SK-N-SH (cell line): ENCODE measurements around the gene SSBP2.

Experiments
- FOSL2 ChIP-seq: IDR thresholded peaks from 2 replicates; pipeline ENCODE4 v1.4.0; 2012; ENCODE audit warnings: low read depth, mild to moderate bottlenecking, moderate library complexity, borderline replicate concordance
- FOXM1 ChIP-seq: IDR thresholded peaks from 2 replicates; pipeline ENCODE4 v1.4.0; 2012; ENCODE audit warnings: low read depth, mild to moderate bottlenecking

DNA sequence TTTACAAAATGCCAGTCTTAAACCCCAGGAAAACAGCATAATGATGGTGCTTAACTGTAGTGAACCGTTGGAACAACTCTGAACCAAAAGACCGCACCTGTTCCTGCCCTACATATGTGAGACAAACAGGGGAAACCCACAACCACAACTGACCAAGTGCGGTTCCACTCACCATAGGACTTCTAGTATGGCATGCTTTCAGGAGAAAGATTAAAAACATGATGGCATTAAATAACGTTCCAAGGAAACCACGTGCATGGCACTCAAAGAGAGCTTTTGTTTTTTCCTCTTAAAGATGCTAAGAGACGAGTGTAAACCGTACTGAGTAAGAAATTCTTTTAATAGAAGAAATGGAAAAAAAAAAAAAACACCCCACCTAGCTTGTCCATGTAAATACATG, 119.8 kb downstream of the SSBP2 start:
- TF ChIP-seq FOXM1 (no peak), FOSL2 (no peak)
